ENCODE data around the gene NOB1.
"Not testable (repeated sequence)": the region's sequence is repeated elsewhere in the genome, so short reads cannot be mapped to it uniquely, and the experiment has no call there.

The NOB1 gene

GRCh38 chr16:69757375-69757774 is 2.6 kb upstream of the NOB1 start:
- not testable (repeated sequence) for DNase-seq

GRCh38 chr16:69756705-69757104 is 2.0 kb upstream of the NOB1 start:
- no peak for DNase-seq

GRCh38 chr16:69754143-69754468 is 620 bp downstream of the NOB1 start:
- DNase-seq: no peak

GRCh38 chr16:69748694-69749345 is 5.9 kb downstream of the NOB1 start:
- DNase-seq: no peak

GRCh38 chr16:69747115-69747514 is 7.6 kb downstream of the NOB1 start:
- DNase-seq: no peak

GRCh38 chr16:69745959-69746358 is 8.8 kb downstream of the NOB1 start:
- no peak for DNase-seq

- DNase-seq: no peak
Observed at GRCh38 chr16:69745232-69745612, 9.5 kb downstream of the NOB1 start.

GRCh38 chr16:69744363-69745231 is 10.1 kb downstream of the NOB1 start:
- no peak for DNase-seq

GRCh38 chr16:69741951-69742904 is 12.5 kb downstream of the NOB1 start:
- no peak for DNase-seq

GRCh38 chr16:69741519-69741918 is 13.2 kb downstream of the NOB1 start:
- DNase-seq: no peak

GRCh38 chr16:69732101-69732500 is 22.6 kb downstream of the NOB1 start:
- no peak for DNase-seq

GRCh38 chr16:69731280-69731679 is 23.4 kb downstream of the NOB1 start:
- not testable (repeated sequence) for DNase-seq

GRCh38 chr16:69729030-69729429 is 25.7 kb downstream of the NOB1 start:
- not testable (repeated sequence) for DNase-seq

GRCh38 chr16:69727916-69728270 is 26.8 kb downstream of the NOB1 start:
- DNase-seq: peak; percentile 34

GRCh38 chr16:69726313-69727060 is 28.2 kb downstream of the NOB1 start, which contains the start of gene NQO1:
Gene NQO1, minus strand, starts transcription at chr16:69726560. Its CDS starts 121 bp downstream, at chr16:69726439.
- DNase-seq: peak; percentile 85

- DNase-seq: no peak
Observed at GRCh38 chr16:69725480-69726312, 29.0 kb downstream of the NOB1 start.

GRCh38 chr16:69724981-69725479 is 29.7 kb downstream of the NOB1 start:
- DNase-seq: no peak

- DNase-seq: no peak
Observed at GRCh38 chr16:69724414-69724873, 30.3 kb downstream of the NOB1 start.

GRCh38 chr16:69721441-69721957 is 33.2 kb downstream of the NOB1 start:
- no peak for DNase-seq

GRCh38 chr16:69720822-69721430 is 33.8 kb downstream of the NOB1 start:
- DNase-seq: no peak
